ENCODE data around the gene RFC2.
"Not testable (repeated sequence)": the region's sequence is repeated elsewhere in the genome, so short reads cannot be mapped to it uniquely, and the experiment has no call there.

RFC2 gene

DNA sequence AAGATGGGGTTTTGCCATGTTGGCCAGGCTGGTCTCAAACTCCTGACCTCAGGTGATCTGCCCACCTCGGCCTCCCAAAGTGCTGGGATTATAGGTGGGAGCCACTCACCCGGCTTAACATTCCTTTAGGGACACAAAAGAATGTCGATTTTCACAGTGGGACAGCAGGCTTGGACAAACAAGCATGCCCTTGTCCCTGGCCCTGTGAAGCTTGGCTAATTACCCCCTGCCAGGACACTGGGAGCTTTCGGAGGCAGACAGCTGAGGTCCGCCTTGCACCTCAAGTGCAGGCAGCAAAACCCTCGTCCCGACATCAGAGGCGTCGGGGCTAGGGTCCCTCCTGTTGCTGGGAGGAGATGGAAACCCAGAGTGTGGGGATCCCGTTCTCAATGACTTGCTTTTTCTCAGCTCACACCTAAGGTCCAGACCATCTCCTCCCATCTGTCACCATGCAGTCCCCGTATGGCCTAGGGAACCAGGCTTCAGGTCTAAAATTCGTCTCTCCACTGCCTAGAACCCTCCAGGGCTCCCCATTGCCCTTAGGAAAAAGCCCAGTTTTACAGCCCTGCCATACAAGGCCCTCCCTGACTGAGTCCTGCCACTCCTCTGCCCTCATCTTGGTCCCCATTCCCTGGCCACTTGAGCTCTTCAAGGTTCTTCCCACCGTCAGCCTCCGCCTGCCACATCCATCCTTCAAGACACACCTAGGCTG, 28.7 kb upstream of the RFC2 start:
- no peak for DNase-seq (ENCODE audit: low spot score)

- DNase-seq (ENCODE audit: low spot score), result peak; percentile 29
Observed at GRCh38 chr7:74280985-74281384, 26.8 kb upstream of the RFC2 start.

GRCh38 chr7:74277636-74278035, 23.4 kb upstream of the RFC2 start:
- no peak for DNase-seq (ENCODE audit: low spot score)

DNA sequence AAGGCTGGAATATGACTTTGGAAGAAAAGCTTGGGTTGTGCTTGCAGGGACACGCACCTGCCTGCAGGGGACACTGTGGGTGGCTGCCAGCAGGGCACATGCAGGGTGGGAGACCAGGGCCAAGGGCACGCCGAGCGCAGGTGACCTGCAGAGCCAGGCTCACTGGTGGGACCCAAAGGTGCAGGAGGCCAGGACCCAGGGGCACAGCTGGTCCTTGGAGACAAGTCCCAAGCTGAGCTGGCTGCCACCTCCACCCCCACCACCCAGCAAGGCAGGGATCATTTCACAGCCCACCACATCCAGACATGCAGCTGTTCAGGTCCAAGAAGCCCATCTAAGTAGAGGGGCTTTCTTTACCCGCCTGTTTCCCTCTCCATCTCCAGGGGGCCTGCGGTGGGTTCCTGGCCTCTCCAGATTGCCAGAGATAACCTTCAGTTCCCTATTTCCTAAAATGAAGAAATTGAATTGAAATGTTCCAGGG, 21.2 kb upstream of the RFC2 start:
- no peak for DNase-seq (ENCODE audit: low spot score)

- peak; percentile 97 for DNase-seq (ENCODE audit: low spot score)
Observed at GRCh38 chr7:74272305-74273038, 18.3 kb upstream of the RFC2 start.

DNA sequence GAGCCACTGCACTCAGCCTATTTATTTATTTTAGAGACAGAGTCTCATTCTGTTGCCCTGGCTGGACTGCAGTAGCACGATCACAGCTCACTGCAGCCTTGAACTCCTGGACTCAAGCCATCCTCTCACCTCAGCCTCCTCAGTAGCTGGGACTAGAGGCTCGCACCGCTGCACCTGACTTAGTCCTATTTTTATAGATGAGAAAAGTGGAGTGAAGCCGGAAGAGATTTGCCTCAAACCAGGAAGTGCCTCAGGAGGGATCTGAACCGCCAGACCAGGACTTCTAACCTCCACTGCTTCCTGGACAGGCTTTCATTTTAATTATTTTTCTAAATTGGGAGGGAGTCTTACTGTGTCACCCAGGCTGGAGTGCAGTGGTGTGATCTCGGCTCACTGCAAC, 17.5 kb upstream of the RFC2 start:
- DNase-seq (ENCODE audit: low spot score), result peak; percentile 74

DNA sequence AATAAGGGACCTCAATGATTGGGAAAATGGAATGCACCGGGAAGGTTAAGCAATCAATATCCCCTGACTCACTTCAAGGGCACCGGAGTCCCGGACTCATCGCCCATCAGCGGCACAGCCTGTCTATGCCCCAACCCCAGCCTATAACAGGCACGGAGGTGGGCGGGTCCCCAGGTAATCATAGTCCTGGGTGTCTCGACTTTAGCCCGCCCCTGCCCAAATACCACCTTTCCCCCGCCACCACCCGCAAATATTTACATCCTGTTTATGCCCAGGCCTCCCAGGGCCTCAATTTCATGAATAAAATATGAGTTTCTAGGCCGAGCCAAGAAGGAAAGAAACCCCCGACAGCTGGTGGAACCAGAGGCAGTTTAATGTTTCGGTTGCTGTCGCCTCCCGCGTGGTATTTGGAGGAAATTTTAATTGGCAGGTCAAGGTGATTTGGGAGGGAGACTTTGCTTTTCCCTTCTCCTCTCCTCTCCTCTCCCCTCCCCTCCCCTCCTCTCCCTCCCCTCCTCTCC, 15.6 kb upstream of the RFC2 start:
- peak; percentile 83 for DNase-seq (ENCODE audit: low spot score)

DNA sequence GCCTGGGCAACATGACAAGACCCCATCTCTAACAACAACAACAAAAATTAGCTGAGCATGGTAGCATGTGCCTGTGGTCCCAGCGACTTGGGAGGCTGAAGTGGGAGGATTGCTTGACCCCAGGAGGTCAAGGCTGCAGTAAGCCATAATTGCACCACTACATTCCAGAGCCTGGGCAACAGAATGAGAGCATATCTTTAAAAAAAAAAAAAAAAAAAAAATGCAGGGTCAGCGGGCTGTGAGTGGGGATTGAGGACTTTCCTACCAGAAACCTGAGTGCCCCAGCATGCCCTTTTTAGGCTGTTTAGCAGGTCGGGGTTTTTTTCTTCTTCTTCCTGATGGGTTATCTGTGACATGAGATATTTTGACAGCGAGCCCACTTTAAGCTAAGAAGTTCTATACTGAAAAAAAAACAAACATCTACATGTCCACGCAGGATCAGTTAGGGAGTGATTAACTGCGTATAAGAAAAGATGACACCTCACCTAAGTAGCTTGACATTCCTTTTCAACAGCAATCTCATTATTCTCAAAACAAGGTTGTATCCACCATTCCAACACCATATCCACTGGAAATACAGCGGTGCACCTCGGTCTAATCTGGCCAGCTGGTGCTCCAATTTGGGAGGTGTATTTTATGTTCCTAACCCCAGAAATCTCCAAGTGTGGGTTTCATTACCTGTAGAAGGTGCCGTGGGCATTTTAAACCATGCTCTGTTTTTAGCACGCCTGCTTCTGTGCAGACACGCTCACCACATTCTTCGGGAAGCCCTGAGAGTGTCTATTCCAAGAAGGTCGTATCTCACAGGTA, 13.8 kb upstream of the RFC2 start:
- no peak for DNase-seq (ENCODE audit: low spot score)

- no peak for DNase-seq (ENCODE audit: low spot score)
Observed at GRCh38 chr7:74266191-74266963, 12.2 kb upstream of the RFC2 start.

DNA sequence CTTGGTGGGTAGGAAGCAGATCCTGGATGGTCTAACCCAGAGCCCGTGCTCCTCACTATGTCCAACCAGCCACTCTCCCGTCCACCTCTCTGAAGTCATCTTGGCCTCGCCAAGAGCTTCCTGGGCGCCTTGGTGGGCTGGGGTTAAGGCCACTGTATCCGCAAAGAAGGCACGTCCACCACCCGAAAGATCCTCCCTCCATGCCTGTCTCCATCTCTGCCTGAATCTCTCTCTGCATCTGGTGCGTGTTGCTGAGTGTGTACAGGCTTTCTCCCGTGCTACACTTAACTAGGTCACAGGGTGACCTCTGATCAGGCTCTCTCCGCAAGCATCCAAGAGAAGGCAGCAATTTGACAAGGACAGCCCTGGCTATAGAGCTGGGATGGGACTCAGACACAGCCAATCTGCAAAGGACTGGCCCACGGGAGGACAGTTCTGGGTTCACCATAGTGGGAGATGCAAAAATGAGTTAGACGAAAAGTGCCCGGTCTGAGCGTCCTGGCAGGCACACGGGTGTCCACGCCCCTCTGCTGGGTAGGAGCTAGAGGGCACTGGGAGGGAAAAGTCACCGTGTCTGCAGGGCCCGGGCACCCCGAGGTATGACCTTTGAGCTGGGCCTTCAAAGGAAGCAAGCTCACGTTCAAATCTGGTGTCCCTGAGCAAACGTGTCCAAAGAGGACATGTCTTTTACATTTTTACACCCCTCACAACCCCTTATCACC, 9.4 kb upstream of the RFC2 start:
- DNase-seq (ENCODE audit: low spot score), result no peak

DNA sequence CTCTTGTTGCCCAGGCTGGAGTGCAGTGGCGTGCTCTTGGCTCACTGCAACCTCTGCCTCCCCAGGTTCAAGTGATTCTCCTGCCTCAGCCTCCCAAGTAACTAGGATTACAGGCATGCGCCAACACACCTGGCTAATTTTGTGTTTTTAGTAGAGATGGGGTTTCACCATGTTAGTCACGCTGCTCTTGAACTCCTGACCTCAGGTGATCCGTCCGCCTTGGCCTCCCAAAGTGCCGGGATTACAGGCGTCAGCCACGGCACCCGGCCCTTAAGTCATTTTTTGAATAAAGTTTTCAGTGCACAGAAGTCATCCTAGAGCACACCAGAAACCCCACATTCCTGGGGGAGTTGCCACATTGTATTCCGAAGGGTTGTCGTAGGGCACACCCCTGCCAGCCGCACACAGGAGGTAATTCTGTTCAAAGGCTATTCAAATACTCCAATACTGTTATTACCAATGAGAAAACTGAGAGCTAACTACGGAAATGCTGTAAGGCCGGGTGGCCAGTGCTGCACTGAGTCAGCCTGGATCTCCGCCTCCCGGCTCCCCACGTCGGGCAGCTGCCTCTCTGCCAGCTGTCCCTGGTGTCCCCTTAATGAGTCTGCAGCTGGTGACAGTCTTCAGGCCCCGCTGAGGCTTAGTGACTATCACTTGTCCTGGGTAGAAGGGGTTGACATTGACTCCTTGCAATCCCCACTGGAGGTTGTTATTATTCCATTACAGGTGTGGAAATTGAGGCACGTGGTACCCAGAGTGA, 8.6 kb upstream of the RFC2 start:
- DNase-seq (ENCODE audit: low spot score), result no peak

DNA sequence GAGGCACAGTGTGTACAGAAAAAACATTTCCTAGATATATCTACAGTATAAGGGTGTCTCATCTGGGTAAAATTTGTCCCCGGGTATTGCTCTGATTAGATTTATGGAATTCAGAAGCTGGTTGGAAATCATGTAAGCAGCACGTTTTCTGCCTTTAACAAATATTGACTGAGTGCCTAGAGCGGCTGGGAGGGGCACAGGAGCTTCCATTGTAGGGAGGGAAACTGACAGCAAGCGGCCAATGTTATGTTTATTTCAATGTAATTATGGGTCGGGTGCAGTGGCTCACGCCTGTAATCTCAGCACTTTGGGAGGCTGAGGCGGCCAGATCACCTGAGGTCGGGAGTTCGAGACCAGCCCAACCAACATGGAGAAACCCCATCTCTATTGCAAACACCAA, 4.4 kb upstream of the RFC2 start:
- no peak for DNase-seq (ENCODE audit: low spot score)

DNA sequence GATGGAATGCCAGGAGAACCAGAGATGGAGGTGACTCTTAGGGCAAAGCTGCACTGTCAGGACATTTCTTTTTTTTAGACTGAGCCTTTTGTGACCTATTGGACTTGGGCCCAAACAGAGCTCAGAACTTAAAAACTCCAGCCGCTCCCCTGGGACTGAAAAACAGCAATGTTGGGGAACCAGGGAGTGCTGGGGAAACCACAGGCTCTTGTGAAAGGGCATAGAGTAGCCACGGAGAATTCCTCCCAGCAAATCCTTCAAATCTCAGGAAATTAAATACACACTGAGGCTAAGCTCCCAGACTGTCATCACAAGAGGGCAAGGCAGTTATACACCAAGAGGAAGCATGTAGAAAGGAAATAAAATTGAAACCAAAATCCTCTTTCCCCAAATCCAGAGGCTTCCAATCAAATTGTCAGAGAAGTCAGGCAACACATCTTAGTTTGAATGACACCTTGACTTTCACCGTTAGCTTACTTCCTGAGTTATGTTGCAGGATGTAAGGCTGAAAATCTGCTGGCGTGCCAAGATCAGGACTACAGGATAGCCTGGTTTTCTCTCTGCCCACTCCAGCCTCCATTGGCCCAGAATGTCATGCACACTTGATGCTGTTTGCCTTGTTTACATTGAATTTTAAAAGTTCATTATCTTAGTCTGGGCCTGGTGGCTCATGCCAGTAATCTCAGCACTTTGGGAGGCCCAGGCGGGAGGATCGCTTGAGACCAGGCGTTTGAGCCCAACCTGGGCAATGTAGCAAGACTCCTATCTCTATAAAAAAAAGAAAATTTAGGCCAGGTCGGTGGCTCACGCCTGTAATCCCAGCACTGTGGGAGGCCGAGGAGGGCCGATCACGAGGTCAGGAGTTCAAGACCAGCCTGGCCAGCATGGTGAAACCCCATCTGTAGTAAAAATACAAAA, 2.6 kb upstream of the RFC2 start:
- no peak for DNase-seq (ENCODE audit: low spot score)

DNA sequence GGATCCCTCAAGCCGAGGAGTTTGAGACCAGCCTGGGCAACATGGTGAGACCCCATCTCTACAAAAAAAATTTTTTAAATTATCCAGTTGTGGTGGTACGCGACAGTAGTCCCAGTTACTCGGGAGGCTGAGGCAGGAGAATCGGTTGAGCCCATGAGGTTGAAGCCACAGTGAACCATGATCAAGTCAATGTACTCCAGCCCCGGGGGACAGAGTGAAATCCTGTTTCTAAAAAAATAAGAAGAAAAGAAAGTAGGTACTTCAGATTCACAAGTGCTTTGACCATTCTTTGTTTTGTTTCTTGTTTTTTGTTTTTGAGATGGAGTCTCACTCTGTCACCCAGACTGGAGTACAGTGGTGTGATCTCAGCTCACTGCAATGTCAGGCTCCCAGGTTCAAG, 1.3 kb upstream of the RFC2 start:
- DNase-seq (ENCODE audit: low spot score), result not testable (repeated sequence)

DNA sequence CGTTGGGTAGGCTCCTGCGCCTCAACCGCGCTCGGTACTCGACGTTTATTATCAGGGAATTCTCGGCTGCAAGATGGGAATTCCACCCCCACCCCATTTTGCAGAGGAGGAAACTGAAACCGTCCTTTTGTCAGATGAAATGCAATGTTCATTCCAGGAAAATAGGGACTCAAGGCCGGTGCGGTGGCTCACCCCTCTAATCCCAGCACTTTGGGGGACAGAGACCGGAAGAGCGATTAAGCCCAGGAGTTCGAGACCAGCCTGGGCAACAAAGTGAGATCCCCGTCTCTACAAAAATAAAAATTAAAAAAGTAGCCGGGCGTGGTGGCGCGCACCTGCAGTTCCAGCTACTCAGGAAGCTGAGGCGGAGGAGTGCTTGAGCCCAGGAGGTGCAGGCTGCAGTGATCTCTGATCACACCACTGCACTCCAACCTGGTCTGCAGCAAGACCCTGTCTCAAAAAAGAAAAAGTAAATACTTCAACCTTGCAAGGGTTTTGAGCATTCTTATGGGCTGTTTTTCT, 720 bp upstream of the RFC2 start:
- peak; percentile 15 for DNase-seq (ENCODE audit: low spot score)

GRCh38 chr7:74253835-74254128, 417 bp downstream of the RFC2 start:
- no peak for DNase-seq (ENCODE audit: low spot score)

GRCh38 chr7:74253331-74253730, 868 bp downstream of the RFC2 start:
- no peak for DNase-seq (ENCODE audit: low spot score)

DNA sequence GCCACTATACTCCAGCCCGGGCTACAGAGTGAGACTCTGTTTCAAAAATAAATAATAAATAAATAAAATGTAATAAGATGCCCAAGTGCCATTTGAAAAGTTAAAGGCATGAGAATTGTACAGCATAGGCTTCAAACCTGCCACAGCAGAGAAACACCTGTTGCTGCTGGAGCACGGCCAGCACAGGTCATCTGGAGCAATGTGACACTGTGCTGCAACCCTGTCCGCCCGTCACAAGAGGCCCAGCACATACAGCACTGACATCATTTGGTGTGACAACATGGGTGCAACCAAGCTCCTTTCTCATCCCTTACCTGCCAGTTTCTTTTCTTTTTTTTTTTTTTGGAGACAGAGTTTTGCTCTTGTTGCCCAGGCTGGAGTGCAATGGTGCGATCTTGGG, 1.3 kb downstream of the RFC2 start:
- no peak for DNase-seq (ENCODE audit: low spot score)

GRCh38 chr7:74249058-74249457, 5.1 kb downstream of the RFC2 start:
- DNase-seq (ENCODE audit: low spot score), result not testable (repeated sequence)

Measured in kidney tubule cell (primary cell).